NT2/D1 (cell line): ENCODE data around the gene RNH1.

Source experiments
- SUZ12 ChIP-seq: IDR thresholded peaks from 2 replicates; pipeline ENCODE4 v1.6.1; 2011; ENCODE audit not compliant: insufficient read length, insufficient read depth; ENCODE audit errors: extremely low read depth
- YY1 ChIP-seq: IDR thresholded peaks from 2 replicates; pipeline ENCODE4 v1.6.1; 2011; ENCODE audit not compliant: insufficient read length, insufficient read depth

- TF ChIP-seq YY1 (no peak), SUZ12 (no peak)
These were observed 46.5 kb downstream of the RNH1 start for GRCh38 chr11:460331-461199.
